Muscle of back (tissue), 10 donors: ENCODE results near the gene C1S. TPM values are rescaled to one million over a fixed set of nuclear protein-coding genes. Genes with fewer than 3 reads are reported as not detected.

Source experiments
- polyA plus RNA-seq, 10 donors: library from polyadenylated mRNA; unstranded; fragments of 120-200 nt; gene quantifications; one replicate each; pipeline ENCODE4 v1.2.1, GENCODE V29; 2013; ENCODE audit not compliant: insufficient read length in 10 of 10

The C1S gene
- polyA plus RNA-seq, 10 donors = 65.9 to 107 (median 83.6) TPM

Other genes with a start within 250 kb of the C1S start
- gene GPR162, start 238.9 kb upstream of the C1S start, polyA plus RNA-seq = 10 to 100 TPM; 15.3 to 27.6 (median 17.9) TPM
- gene P3H3, start 232.3 kb upstream of the C1S start, polyA plus RNA-seq = 10 to 100 TPM; 32.6 to 62.7 (median 44.1) TPM
- gene GNB3, start 219.8 kb upstream of the C1S start, polyA plus RNA-seq = 10 to 100 TPM; 10.3 to 40.0 (median 26.3) TPM
- 10 to 100 TPM; 14.1 to 25.5 (median 19.5) TPM for gene CDCA3, start 209.4 kb upstream of the C1S start, polyA plus RNA-seq
- 10 to 100 TPM; 46.9 to 67.1 (median 59.3) TPM for gene USP5, start 208.6 kb upstream of the C1S start, polyA plus RNA-seq
- 1,000 to 10,000 TPM in 3 of 10 donors, 100 to 1,000 TPM in 7; 716 to 1,072 (median 910) TPM for gene TPI1, start 193.2 kb upstream of the C1S start, polyA plus RNA-seq
- gene SPSB2, start 187.4 kb upstream of the C1S start, polyA plus RNA-seq = 1 to 10 TPM; 2.5 to 7.0 (median 5.7) TPM
- gene LRRC23, start 155.9 kb upstream of the C1S start, polyA plus RNA-seq = 10 to 100 TPM in 6 of 10 donors, 1 to 10 TPM in 4; 8.4 to 11.7 (median 10.2) TPM
- 10 to 100 TPM in 2 of 10 donors, 1 to 10 TPM in 8; 5.2 to 11.7 (median 8.4) TPM for gene ENO2, start 146.1 kb upstream of the C1S start, polyA plus RNA-seq
- 10 to 100 TPM; 58.2 to 79.9 (median 68.1) TPM for gene ATN1, start 132.8 kb upstream of the C1S start, polyA plus RNA-seq
- not detected for gene RNU7-1, start 116.9 kb upstream of the C1S start, polyA plus RNA-seq
- 100 to 1,000 TPM; 120 to 180 (median 152) TPM for gene C12orf57, start 116.7 kb upstream of the C1S start, polyA plus RNA-seq
- gene PTPN6, start 109.4 kb upstream of the C1S start, polyA plus RNA-seq = 10 to 100 TPM in 1 of 10 donors, 1 to 10 TPM in 9; 4.3 to 10.6 (median 6.6) TPM
- gene PHB2, start 90.1 kb upstream of the C1S start, polyA plus RNA-seq = 100 to 1,000 TPM; 254 to 293 (median 280) TPM
- gene EMG1, start 89.8 kb upstream of the C1S start, polyA plus RNA-seq = 10 to 100 TPM; 27.1 to 38.6 (median 29.8) TPM
- gene LPCAT3, start 42.2 kb upstream of the C1S start, polyA plus RNA-seq = 10 to 100 TPM; 18.0 to 23.7 (median 20.7) TPM
- gene C1R, start 31.7 kb downstream of the C1S start, polyA plus RNA-seq = 100 to 1,000 TPM in 2 of 10 donors, 10 to 100 TPM in 8; 80.3 to 122 (median 98.4) TPM
- gene C1RL, start 48.5 kb downstream of the C1S start, polyA plus RNA-seq = 10 to 100 TPM; 10.4 to 23.6 (median 11.9) TPM
- gene RBP5, start 68.2 kb downstream of the C1S start, polyA plus RNA-seq = 1 to 10 TPM; 1.1 to 8.2 (median 3.3) TPM
- 10 to 100 TPM; 11.8 to 25.7 (median 19.1) TPM for gene CLSTN3, start 69.7 kb downstream of the C1S start, polyA plus RNA-seq
- 10 to 100 TPM; 31.6 to 39.0 (median 35.8) TPM for gene PEX5, start 129.0 kb downstream of the C1S start, polyA plus RNA-seq
- gene ACSM4, start 243.4 kb downstream of the C1S start, polyA plus RNA-seq = under 1 TPM in 4 of 10 donors, not detected in 6; 0.07 to 0.16 (median 0.13) TPM